EL (cell line): ENCODE measurements around the gene BIRC2.

Source experiments
- DNase-seq: peaks from one replicate; pipeline ENCODE4 v3.0.0-alpha.2; 2016

BIRC2 gene

GRCh38 chr11:102377891-102378290 lies 30.9 kb downstream of the BIRC2 start:
- DNase-seq = no peak

- DNase-seq = no peak
Observed at GRCh38 chr11:102378818-102379217, 31.8 kb downstream of the BIRC2 start.

- DNase-seq = no peak
Observed at GRCh38 chr11:102382384-102382783, 35.4 kb downstream of the BIRC2 start.

- no peak for DNase-seq
Observed at GRCh38 chr11:102383839-102384238, 36.8 kb downstream of the BIRC2 start.

GRCh38 chr11:102384419-102385079 lies 37.5 kb downstream of the BIRC2 start:
- no peak for DNase-seq

GRCh38 chr11:102385085-102386007 lies 38.3 kb downstream of the BIRC2 start:
- no peak for DNase-seq

GRCh38 chr11:102386136-102386734 lies 39.2 kb downstream of the BIRC2 start:
- DNase-seq = no peak

GRCh38 chr11:102387043-102387781 lies 40.2 kb downstream of the BIRC2 start:
- DNase-seq = no peak

- DNase-seq = no peak
Observed at GRCh38 chr11:102389253-102389652, 42.2 kb downstream of the BIRC2 start.

GRCh38 chr11:102390667-102391465 lies 43.9 kb downstream of the BIRC2 start:
- peak; percentile 66 for DNase-seq

GRCh38 chr11:102391549-102392237 lies 44.7 kb downstream of the BIRC2 start:
- DNase-seq = no peak

- DNase-seq = no peak
Observed at GRCh38 chr11:102393272-102393730, 46.3 kb downstream of the BIRC2 start.

GRCh38 chr11:102395720-102396393 lies 48.8 kb downstream of the BIRC2 start:
- DNase-seq = no peak

GRCh38 chr11:102396708-102397563 lies 49.9 kb downstream of the BIRC2 start:
- DNase-seq = no peak

- DNase-seq = no peak
Observed at GRCh38 chr11:102398297-102398696, 51.3 kb downstream of the BIRC2 start.

GRCh38 chr11:102399189-102399588 lies 52.2 kb downstream of the BIRC2 start:
- DNase-seq = no peak

GRCh38 chr11:102400603-102401002 lies 53.6 kb downstream of the BIRC2 start:
- no peak for DNase-seq

GRCh38 chr11:102401905-102402304 lies 54.9 kb downstream of the BIRC2 start:
- DNase-seq = no peak

GRCh38 chr11:102402548-102402947 lies 55.5 kb downstream of the BIRC2 start:
- DNase-seq = no peak

GRCh38 chr11:102405501-102405900 lies 58.5 kb downstream of the BIRC2 start:
- DNase-seq = no peak
